Endothelial cell (in vitro differentiated cells): ENCODE measurements around the gene PPP1R9A. TPM values are rescaled to one million over a fixed set of nuclear protein-coding genes. Genes with fewer than 3 reads are reported as not detected.

Experiments
- DNase-seq: peaks from one replicate; pipeline ENCODE4 v3.0.0; 2021; ENCODE audit warnings: low spot score
- H3K27ac Mint-ChIP-seq: one replicate; pipeline ENCODE4 v1.8.0; 2021; ENCODE audit warnings: mixed read lengths, inconsistent platforms; ENCODE audit not compliant: unreplicated experiment
- H3K27me3 Mint-ChIP-seq: one replicate; pipeline ENCODE4 v1.8.0; 2021; ENCODE audit warnings: mild to moderate bottlenecking, moderate library complexity, mixed read lengths, inconsistent platforms; ENCODE audit not compliant: unreplicated experiment
- H3K36me3 Mint-ChIP-seq: one replicate; pipeline ENCODE4 v1.8.0; 2021; ENCODE audit warnings: mild to moderate bottlenecking, low read depth, mixed read lengths, inconsistent platforms; ENCODE audit not compliant: unreplicated experiment
- H3K4me1 Mint-ChIP-seq: one replicate; pipeline ENCODE4 v1.8.0; 2021; ENCODE audit warnings: mild to moderate bottlenecking, mixed read lengths, inconsistent platforms; ENCODE audit not compliant: unreplicated experiment
- H3K4me3 Mint-ChIP-seq: one replicate; pipeline ENCODE4 v1.8.0; 2021; ENCODE audit warnings: mild to moderate bottlenecking, mixed read lengths, inconsistent platforms; ENCODE audit not compliant: unreplicated experiment
- H3K9me3 Mint-ChIP-seq: one replicate; pipeline ENCODE4 v1.8.0; 2021; ENCODE audit warnings: mixed read lengths, inconsistent platforms; ENCODE audit not compliant: unreplicated experiment
- CTCF ChIP-seq: fragments of 200-600 bp; sonication (generic); IDR thresholded peaks from one replicate; pipeline ENCODE4 v1.5.0; 2021; ENCODE audit warnings: antibody characterized with exemption; ENCODE audit not compliant: unreplicated experiment
- total RNA-seq: library from RNA; stranded (reverse); fragmentation: NEBNext Ultra II Directional; extraction: Animal tissue kit (Norgen Biotek cat#: 25700); gene quantifications from one replicate; pipeline ENCODE4 v1.2.1, GENCODE V29; 2021; ENCODE audit not compliant: unreplicated experiment

Gene PPP1R9A
- total RNA-seq, 1 donor from 2014 or later: 22.2 TPM

- Mint-ChIP-seq H3K27ac (no peak overlapping the region), H3K27me3 (no peaks in the 10 kb centered on the region), H3K4me3 (no peak overlapping the region), H3K36me3 (no peaks in the 10 kb centered on the region), H3K4me1 (peaks cover 5% of the 10 kb centered on the region), H3K9me3 (no peaks in the 10 kb centered on the region)
- no peak for DNase-seq
- no peak for TF ChIP-seq CTCF
These were observed 152.5 kb downstream of the PPP1R9A start for GRCh38 chr7:95059842-95060313.

- H3K4me3 Mint-ChIP-seq: no peak overlapping the region
- H3K27ac Mint-ChIP-seq: no peak overlapping the region
- no peaks in the 10 kb centered on the region for H3K27me3 Mint-ChIP-seq
- H3K4me1 Mint-ChIP-seq: peaks cover 8% of the 10 kb centered on the region
- no peak for DNase-seq
- TF ChIP-seq CTCF: no peak
- H3K9me3 Mint-ChIP-seq: no peaks in the 10 kb centered on the region
- H3K36me3 Mint-ChIP-seq: no peaks in the 10 kb centered on the region
These were observed 155.5 kb downstream of the PPP1R9A start for GRCh38 chr7:95062901-95063300.

- DNase-seq: no peak
- Mint-ChIP-seq H3K27me3 (no peaks in the 10 kb centered on the region), H3K9me3 (no peaks in the 10 kb centered on the region), H3K36me3 (no peaks in the 10 kb centered on the region), H3K4me1 (peaks cover 3% of the 10 kb centered on the region), H3K27ac (no peak overlapping the region), H3K4me3 (no peak overlapping the region)
- no peak for TF ChIP-seq CTCF
These were observed 159.5 kb downstream of the PPP1R9A start for GRCh38 chr7:95066737-95067530.

- H3K27ac Mint-ChIP-seq: no peak overlapping the region
- H3K27me3 Mint-ChIP-seq: no peaks in the 10 kb centered on the region
- no peaks in the 10 kb centered on the region for H3K4me1 Mint-ChIP-seq
- TF ChIP-seq CTCF: no peak
- no peak for DNase-seq
- H3K9me3 Mint-ChIP-seq: no peaks in the 10 kb centered on the region
- H3K36me3 Mint-ChIP-seq: no peaks in the 10 kb centered on the region
- no peak overlapping the region for H3K4me3 Mint-ChIP-seq
These were observed 181.3 kb downstream of the PPP1R9A start for GRCh38 chr7:95088536-95089215.
